ENCODE measurements around the gene MMP24.
A peak's percentile ranks its signal among the peaks of the same experiment; 100 is the strongest.
"Not testable (repeated sequence)": the region's sequence is repeated elsewhere in the genome, so short reads cannot be mapped to it uniquely, and the experiment has no call there.

MMP24 gene

DNA sequence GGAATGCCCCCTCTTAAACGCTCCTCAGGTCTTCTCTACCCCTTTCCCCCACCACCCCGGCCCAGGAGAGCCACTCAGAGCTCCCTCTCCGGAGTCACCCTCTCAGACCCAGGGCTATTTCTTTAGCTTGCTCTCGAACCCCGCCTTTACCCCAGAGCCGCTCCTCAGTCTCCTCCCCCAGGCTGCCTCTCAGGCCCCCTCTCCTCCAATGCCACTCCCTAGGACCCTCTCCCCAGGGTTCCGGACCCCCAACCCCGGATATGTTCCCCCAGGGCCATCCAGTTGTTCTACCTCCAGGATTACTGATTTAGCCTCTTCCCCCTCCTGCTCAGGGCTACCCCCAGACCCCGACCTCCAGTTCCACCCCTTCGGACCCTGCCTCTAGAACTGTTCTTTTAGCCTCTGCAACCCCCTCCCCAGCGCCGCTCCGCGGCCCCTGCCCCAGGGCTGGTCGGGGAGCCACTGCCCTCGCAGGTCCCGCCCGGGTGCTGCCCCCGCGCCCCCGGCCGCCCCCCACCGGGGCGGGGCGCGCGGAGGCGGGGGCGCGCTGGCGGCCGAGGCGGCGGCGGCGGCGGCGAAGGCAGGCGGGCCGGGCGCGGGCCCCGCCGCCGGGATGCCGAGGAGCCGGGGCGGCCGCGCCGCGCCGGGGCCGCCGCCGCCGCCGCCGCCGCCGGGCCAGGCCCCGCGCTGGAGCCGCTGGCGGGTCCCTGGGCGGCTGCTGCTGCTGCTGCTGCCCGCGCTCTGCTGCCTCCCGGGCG lies at the start of gene MMP24:
Gene MMP24, plus strand, starts transcription at position 565 of the 758 bp plus-strand sequence. Its CDS starts 49 bp downstream, at position 614.
- no peak for DNase-seq

DNA sequence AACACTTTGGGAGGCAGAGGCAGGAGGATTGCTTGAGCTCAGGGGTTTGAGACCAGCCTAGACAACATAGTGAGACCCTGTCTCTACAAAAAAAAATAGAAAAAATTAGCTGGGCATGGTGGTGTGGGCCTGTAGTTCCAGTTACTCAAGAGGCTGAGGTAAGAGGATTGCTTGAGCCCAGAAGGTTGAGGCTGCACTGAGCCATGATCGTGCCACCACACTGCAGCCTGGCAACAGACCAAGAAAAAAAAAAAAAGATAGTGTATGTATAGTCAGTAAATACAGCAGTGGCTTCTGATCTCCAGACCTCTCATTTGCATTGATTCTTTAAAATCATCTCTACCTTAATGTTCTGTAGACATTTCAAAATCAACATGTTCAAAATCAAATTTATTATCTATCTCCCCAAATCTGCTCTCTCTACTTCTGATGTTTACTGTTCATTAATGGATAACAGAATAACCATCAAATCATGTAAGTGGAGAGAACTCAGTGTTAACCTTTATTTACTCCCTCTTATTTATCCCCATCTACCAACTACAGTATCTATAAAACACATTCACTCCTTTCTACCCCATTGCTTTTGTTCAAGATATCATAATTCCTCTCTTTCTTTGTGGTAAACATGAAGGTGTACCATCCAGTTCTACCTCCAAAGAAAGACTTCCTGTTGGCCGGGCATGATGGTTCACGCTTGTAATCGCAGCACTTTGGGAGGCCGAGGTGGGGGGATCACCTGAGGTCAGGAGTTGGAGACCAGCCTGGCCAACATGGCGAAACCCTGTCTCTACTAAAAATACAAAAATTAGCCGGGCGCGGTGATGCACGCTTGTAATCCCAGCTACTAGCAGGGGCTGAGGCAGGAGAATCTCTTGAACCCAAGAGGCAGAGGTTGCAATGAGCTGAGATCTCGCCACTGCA lies 46.9 kb upstream of the MMP24 start:
- no peak for DNase-seq

DNA sequence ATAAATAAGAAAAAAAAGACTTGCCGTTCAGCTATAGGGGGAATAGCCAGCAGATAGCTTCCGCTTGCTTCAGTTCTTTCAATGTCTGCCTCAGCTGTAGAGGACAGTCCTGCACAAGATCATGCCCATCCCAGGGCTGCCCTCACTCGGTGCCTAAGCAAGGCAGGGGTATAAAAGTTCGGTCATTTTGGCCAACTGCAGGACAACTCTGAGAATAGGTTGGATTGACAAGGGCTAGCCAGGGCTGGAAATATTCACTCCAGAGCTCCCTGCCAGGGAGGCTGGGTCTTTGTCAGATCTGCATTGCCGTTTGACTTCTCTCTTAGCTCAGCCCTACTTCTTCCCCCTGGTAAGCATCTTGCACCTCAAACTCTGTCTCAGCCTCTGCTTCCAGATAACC lies 46.2 kb upstream of the MMP24 start:
- no peak for DNase-seq

DNA sequence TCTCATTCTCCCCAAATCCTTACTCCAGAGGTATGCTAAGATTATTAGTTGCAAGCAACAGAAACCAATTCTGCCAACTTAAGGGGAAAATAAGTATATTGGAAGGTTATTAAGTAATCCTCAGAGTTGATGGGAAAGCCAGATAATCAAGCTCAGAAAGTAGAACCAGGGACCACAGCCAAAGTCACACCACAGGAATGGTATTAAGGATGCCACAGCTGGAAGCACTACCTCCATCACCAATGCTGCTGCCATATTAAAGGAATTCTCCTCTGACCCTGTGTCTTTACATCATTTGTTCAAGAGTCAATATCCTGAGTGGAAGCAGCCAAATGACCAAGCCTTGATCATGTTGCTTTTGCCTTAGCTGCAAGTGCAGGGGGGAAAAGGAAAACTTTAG lies 44.8 kb upstream of the MMP24 start:
- no peak for DNase-seq

DNA sequence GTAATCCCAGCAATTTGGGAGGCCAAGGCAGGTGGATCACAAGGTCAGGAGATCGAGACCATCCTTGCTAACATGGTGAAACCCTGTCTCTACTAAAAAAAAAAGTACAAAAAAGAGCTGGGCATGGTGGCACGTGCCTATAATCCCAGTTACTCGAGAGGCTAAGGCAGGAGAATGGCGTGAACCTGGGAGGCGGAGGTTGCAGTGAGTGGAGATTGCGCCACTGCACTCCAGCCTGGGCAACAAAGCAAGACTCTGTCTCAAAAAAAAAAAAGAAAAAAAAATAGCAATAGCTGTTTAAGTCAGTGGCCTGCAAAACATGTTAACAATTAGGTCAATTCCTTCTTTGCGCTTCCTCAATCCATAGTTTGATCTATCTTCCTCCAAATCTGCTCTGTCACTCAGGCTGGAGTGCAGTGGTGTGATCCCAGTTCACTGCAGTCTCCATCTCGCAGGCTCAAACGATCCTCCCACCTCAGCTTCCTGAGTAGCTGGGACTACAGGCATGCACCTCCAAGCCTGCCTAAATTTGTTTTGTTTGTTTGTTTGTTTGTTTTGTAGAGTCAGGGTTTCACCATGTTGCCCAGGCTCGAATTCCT lies 39.7 kb upstream of the MMP24 start:
- not testable (repeated sequence) for DNase-seq

DNA sequence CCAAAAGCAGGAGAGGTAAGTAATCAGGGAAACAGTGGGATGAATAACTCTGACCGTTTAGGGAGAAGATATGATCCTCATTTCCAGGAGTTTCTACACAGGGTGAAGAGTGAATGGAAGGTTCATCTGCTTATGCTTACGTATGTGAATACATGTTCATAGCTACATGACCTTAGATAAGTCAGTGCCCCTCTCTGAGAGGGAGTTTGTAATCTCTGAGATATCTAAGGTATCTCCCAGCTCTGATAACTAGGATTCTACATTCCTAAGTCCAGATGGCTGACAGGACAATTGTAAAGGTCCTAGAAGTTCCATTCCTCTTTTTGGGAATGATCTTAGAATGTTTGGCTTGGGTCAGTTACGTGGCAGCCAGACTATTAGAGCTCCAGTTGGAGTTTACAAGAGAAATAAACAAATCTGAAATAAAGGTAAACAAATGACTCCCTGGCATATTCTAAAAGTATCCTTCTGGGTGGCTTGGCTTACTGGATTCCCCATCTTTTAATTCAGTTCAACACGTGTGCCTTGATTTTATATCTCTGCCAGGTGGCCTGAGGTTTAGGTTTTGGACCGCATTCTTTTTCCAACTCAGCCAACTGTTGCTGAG lies 38.8 kb upstream of the MMP24 start:
- no peak for DNase-seq

DNA sequence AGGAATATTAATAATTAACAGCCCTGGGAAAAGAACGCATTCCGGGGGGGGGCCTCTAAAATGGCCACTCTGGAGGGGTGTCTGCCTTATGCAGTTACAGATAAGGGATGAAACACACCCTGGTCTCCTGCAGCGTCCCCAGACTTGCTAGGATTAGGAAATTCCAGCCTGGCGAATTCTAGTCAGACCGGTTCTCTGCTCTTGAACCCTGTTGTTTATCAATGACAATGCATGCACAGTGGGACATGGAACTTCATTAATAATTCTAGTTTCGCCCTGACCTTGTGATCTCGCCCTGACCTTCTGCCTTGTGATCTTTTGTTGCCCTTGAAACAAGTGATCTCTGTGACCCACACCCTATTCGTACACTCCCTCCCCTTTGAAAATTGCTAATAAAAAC lies 37.3 kb upstream of the MMP24 start:
- DNase-seq, result not testable (repeated sequence)

DNA sequence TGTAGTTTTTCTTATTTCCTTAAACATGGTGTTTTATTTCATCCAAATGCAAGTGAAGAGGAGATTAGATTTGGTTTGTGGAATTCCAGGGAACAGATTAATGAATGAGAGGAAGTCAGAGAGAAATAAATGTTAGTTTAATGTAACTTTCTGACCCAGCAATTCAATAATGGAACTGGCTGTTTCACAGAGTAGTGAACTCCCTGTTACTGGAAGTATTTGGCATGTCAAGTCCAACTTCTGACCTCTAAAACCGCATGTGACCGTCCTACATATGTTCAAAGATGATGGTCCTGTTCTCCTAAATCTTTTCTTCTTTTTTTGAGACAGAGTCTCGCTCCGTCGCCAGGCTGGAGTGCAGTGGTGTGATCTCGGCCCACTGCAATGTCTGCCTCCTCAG lies 35.9 kb upstream of the MMP24 start:
- no peak for DNase-seq

DNA sequence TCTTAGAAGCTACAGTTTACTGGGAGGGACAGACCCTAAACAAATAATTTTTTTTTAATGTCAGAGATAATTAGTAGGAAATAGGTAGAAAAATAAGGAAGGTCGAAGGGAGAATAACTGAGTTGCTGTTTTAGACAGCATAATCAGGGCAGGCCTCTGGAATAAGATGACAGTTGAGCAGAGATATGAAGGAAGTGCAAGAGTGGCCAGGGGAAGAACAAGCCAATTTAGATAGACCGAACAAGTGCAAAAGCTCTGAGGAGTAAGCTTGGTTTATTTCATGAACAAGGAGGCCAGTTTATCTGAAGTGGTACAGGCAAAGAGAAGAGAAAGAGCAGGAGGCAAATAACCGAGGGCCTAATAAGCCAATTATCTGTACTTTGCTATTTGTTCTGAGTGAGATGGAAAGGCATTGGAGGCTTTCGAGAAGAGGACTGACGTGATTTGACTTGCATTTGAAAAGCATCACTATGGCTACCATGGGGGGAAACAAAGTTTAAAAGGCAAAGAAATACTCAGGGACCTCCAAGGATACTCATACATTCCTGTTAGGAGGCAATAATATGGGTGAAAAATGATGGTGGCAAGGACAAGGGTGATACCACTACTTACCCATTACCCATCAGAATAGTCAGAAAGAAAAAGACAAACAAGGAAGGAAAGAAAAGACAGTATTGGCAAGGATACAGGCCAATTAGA lies 34.9 kb upstream of the MMP24 start:
- no peak for DNase-seq

DNA sequence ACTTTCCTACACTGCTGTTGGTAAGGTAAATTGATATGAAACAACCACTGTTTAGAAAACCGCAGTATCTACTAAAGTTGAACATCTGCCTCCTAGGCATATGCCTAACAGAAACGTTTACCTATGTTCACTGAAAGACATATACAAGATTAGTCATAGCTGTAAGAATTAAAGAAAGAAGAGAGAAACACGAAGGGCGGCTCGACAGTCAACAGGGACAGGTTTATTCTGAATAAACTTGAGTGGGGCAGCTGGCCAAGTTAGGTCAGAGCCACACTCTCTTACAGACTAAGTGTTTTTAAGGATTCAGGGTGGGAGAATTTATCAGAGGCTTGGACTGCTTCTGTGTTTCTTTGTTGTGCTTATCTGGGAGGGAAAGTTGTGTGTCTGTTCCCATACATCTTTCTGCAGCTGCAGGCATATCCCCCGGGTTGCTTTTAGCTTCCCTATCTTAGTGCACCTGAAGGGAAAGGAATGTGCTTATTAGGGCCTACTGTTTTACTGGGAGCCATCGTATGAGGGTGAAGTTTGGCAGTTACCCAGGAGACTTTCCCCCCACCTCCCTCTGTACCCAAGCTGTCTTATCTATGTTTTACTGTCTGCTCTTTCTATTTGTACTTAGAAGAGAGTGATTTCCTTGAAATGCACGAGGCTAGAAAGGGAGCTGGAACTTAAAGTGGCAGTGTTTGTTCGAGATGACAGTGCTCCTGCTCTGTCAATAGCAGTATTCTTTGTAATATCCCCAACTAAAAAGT lies 34.2 kb upstream of the MMP24 start:
- no peak for DNase-seq

DNA sequence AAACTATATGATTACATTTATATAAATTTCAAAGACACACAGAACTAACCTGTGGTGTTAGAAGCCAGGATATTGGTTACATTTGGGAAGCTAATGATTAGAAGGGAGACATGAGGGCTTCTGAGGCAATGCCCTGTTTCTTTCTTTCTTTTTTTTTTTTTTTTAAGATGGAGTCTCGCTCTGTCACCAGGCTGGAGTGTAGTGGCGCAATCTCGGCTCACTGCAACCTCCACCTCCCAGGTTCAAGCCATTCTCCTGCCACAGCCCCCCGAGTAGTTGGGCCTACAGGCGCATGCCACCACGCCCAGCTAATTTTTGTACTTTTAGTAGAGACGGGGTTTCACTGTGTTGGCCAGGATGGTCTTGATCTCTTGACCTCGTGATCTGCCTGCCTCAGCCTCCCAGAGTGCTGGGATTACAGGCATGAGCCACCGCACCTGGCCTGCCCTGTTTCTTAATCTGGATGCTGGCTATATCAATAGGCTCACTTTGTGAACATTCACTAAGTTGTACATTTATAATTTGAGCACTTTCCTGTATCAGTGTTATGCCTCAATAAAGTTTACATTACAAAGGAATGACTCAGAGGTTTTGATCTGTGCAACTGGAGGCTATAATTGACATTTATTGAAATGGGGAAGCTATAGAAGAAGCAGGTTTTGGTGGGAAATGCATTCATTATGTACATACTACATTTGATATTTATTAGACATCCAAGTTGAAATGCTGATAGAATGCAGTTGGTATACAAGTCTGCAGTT lies 33.3 kb upstream of the MMP24 start:
- not testable (repeated sequence) for DNase-seq

DNA sequence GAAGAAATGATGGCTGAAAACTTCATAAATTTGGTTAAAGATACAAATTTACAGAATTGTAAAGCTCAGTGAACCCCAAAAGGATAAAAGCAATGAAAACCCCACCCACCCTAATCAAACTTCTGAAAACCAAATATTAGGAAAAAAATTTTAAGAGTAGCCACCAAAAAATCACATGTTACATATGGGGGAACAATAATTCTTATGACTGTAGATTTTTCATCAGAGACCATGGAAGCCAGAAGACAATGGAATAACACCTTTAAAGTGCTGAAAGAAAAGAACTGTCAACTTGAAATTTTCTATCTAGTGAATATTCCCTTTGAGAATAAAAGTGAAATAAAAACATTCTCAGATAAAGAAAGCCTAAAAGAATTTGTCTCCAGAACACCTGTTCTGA lies 30.2 kb upstream of the MMP24 start:
- no peak for DNase-seq

DNA sequence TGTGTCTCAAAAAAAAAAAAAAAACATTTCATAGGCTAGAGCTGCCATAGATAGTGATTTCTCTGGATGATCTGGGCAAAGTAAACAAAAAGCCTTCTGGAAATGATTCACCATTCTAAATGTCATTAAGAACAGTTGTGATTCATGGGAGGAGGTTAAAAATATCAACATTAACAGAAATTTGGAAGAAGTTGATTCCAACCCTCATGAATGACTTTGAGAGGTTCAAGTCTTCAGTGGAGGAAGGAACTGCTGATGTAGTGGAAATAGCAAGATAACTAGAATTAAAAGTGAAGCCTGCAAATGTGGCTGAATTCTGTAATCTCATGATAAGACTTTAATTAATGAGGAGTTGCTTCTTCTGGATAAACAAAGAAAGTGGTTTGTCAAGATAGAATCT lies 26.8 kb upstream of the MMP24 start:
- DNase-seq, result no peak

DNA sequence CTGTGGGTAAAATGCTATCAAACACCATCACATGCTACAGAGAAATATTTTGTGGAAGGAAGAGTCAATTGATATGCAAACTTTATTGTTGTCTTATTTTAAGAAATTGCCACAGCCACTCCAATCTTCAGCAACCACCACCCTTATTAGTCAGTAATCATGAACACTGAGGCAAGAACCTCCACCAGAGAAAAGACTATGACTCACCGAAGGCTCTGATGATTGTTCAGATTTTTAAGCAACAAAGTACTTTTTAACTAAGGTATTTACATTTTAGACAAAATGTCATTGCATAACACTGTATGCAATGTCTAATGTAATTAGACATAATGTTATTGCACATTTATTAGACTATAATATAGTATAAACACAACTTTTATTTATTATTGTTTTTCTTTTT lies 26.2 kb upstream of the MMP24 start:
- no peak for DNase-seq

DNA sequence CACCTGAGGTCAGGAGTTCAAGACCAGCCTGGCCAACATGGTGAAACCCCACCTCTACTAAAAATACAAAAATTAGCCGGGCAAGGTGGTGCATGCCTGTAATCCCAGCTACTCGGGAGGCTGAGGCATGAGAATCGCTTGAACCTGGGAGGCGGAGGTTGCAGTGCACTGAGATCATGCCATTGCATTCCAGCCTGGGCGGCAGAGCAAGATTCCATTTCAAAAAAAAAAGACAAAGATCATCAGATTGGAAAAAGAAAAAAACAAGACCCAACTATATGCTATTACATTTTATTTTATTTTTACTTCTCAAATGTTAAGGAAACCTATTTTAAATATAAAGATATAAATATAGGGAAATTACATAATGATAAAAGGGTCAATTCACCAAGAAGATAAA lies 25.0 kb upstream of the MMP24 start:
- not testable (repeated sequence) for DNase-seq

DNA sequence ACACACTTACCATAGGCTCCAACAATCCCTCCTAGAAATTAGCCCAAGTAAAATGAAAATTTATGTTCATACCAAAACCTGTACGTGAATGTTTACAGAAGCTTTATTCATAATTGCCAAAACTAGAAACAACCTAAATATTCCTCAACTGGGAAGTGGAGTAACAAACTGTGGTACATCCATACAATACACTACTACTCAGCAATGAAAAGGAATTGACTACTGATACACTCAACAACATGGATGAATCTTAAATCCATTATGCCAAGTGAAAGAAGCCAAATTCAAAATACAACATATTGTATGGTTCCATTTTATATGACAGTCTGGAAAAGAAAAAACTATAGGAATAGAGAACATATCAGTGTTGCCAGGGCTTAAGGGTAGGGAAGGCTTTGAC lies 19.7 kb upstream of the MMP24 start:
- no peak for DNase-seq

DNA sequence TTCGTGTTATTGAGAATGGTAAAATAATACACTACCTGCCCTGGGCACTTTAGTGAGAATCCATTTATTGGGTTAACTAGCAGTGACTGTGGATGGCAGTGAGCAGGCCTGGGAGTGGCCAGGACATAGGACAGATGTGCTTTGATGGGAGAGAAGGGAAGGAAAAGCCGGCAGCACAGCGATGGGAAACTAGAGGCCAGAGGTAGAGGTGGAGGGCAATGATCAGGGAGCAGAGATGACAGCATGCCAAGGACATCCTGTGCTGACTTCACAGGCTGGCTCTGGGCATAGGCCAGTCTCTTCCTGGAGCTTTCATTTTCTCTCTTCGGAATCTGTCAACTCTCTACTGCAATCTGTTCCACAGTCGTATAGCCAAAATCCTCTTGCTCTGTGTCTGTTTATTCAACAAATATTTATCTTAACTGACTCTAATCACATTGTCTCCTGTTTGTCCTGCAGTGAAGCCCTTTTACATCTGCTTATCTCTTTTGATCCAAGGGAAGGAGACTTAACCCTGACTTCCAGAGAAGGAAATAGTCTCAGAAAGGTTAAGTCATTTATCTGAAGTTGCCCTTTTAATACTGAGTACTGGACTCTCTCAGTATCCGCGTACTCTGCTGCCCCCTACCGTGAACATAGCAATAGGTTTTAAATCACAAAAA lies 18.4 kb upstream of the MMP24 start:
- DNase-seq, result peak; percentile 78 to 84

DNA sequence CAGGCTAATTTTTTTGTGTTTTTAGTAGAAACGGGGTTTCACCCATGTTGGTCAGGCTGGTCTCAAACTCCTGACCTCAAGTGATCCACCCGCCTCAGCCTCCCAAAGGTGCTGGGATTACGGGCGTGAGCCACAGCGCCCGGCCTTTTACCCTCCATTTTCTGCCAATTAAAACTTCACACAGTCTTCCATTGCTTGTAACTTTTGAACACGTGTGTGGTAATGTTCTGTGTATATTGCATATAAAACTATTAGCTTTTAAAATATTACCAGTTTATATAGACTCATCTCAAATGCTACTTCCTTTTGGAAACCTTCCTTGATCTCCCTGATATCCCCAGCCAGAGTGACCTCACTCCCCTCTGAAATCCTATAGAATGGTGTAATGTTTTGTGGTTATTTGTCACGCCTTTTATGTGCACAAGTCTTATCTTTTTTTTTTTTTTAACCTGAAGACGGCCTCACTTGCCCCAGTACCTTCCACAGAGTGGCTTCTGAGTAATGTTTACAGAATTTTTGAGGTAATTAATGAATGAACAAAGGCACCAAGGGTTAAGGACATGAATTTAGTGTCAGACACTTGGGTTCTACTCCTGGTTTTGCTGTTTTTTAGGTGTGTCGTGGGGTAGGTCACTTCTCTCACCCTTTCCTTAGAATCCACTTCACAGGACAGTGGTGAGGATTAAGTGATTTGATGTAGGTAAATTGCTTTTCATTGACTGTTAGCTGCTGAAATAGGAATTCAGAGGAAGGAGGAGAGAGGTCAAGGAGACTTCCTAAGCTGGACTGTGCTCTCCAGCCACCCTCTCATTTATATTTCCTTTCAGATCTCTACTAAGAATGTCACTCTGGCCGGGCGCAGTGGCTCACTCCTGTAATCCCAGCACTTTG lies 11.2 kb upstream of the MMP24 start:
- no peak for DNase-seq

DNA sequence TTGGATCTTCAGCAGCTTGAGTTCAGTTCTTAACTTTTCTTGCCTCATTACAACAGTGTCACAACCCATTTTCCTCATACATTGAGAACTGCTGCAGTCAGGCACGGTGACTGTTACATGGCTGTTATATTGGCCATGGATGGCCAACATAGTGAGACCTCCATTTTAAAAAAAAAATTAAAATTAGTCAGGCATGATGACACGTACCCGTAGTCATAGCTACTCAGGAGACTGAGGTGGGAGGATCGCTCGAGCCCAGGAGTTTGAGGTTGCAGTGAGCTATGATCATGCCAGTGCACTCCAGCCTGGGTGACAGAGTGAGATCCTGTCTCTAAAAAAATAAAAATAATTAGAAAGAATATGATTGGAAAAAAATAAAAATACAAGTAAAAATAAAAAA lies 9.9 kb upstream of the MMP24 start:
- DNase-seq, result no peak
